ENCODE measurements around the gene ADORA2B. TPM values are rescaled to one million over a fixed set of nuclear protein-coding genes. Genes with fewer than 3 reads are reported as not detected.
A peak's percentile ranks its signal among the peaks of the same experiment; 100 is the strongest.

ADORA2B gene
- polyA plus RNA-seq, 1 donor, result 3.7 TPM

DNA sequence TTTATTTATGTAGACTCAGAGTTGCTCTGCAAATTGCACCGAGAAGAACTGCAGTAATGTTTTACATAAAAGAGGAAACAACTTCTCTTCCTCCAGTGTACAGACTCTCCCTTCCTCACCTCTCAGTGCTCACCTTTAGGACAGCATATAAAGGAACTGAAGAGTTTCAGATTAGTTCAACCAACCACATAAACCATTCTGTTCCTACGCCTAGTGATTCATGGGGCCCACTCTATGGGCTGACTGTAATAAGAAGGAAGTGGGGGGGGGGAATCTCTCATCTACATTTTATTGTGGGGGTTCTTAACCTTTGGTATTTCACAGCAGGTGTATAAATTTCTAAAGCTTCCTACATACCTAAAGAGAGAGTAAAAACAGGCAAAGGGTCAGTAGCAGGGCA lies 36.3 kb downstream of the ADORA2B start:
- DNase-seq (ENCODE audit: low read depth), result no peak

- no peak for DNase-seq (ENCODE audit: low read depth)
Observed at GRCh38 chr17:15981646-15982580, 37.0 kb downstream of the ADORA2B start.

DNA sequence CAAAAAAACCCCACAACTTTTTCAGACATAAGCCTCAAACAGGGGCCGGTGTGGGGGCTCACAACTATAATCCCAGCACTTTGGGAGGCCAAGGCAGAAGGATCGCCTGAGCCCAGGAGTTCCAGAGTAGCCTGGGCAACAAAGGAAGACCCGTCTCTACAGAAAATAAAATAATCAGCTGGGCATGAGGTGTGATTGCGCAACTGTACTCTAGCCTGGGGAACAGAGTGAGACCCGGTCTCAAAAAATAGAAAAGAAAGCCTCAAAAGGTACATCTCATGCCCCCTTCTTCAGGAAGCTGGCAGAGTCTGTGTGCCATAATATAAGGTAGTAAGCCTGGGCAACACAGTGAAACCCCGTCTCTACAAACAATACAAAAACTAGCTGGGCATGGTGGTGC lies 51.4 kb downstream of the ADORA2B start:
- no peak for DNase-seq (ENCODE audit: low read depth)

DNA sequence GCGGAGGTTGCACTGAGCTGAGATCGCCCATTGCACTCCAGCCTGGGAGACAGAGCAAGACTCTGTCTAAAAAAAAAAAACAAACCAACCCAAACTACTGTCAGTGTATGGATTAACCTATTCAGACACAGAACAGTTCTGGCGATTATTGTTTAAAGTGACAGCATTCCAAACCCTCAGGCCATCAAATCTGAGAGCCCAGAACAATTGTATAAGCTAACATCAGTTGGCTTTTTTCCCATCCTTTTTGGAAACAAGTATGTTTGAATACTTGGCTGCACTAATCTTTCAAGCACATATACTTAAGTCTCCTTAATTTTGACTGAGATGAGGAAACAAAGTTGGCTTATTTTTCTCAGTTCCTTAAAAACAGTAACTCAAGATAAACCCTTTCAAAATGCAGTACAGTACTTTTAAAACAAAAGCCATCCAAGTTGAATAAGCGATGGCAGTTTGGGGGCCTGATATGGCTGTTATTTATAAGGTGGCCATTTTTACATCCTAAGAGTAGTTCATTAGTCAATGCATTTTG lies 53.2 kb downstream of the ADORA2B start:
- DNase-seq (ENCODE audit: low read depth), result no peak

DNA sequence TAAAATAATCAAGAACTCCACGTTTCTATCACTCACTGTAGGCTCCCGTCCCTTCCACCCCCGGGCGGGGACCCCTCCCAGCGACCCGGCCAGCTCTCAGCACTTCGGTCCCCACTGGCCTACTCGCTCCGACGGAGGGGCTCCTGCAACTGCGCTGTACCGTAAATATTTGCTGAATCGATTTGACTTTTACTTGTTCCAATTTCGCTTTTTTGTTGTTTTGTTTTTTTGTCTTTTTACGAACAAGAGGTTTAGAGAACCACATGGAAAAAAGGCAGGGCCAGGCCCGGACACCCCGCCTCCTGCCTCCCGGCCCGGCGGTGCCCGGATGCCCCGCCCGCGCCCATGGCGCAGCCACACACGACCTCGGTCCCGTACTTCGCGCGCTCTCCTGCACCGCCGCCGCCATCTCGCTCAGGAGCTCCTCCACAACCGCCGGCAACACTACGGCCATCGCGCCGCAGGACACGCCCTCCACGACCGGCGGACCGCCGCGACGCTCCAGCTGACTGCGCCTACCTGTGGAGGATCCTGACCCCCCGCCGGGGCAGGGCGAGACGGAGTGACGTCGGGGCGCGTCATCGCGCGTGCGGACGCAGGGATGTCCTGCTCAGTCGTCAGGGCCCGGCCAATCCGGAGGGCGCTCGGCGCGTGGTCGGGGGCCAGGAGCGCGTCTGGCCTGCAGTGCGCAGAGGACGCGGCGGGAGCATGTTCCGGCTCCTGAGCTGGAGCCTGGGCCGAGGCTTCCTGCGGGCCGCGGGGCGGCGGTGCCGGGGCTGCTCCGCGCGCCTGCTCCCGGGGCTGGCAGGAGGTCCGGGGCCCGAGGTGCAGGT lies 54.4 kb downstream of the ADORA2B start, which contains the start of the genes TTC19 and ZSWIM7:
TSS of gene TTC19 (plus strand) at position 684 of the 833 bp plus-strand sequence. CDS start at position 709, 25 bp downstream.
TSS of gene ZSWIM7 (minus strand) at position 564 of the 833 bp plus-strand sequence. CDS start at position 454, 110 bp downstream.
- DNase-seq (ENCODE audit: low read depth), result peak; percentile 84

DNA sequence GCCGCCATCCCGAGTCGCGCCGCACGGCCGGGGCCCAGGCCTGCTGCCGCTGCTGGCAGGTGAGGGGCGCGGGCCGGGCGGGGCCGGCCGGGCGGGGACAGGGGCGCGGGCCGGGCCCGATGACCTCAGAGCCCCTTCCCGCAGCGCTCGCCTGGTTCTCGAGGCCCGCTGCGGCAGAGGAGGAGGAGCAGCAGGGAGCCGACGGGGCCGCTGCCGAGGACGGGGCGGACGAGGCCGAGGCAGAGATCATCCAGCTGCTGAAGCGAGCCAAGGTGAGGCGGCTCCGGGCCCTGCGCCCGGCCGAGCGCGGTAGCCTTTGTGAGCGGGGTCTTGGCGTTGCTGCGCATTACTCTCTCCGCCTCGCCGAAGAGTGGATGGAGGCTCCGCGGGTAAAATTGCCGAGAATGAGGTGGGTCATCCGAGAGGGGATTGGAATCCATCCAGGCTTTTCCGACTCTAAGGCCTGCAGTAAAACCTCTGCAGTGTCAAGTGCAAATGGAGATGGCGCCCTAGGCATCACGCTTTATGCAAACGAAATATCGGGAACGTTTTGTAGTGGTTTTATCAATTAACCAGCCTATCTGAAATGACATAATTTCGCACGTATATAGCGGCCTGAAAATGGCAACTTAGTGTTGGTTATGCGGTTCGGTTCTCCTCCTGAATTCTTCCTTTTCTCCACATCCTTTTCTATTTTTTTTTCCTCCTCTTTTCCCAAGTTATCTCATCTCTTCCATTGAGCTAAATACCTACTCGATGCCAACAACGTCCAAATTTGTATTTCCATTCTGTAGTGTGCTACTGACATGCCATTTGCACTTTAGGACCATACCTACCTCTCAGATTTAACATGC lies 55.3 kb downstream of the ADORA2B start:
- peak; percentile 17 for DNase-seq (ENCODE audit: low read depth)

DNA sequence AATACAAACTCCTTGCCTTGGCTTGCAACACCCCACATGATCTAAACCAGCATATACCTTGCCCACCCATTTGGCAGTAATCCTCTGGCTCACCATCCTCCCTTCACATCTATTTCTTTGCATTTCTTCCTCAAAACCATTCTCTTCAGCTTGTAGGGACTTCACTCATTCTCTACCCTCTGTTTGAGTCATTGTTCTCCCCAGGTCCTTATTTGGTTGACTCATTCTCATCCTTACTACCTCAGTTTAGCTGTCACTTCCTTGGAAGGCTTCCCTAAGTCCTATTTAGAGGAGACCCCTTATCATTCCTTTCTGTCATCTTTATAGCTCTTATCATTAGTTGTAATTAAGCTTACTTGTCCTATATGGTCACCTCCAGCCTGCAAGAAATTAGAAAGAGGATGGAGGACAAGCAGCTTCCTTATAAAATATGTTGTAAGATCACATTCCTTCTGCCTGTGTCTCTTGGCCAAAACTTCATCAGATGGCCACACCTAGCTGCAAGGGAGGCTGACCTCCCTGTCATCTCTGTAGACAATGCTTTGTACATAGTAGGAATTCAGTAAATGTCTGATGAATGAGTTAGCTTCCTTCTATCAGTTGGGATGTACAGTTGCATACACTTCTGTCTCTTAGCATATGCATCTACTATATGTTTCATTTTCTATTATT lies 56.4 kb downstream of the ADORA2B start:
- no peak for DNase-seq (ENCODE audit: low read depth)

- DNase-seq (ENCODE audit: low read depth), result no peak
Observed at GRCh38 chr17:16002708-16003260, 57.9 kb downstream of the ADORA2B start.

- DNase-seq (ENCODE audit: low read depth), result no peak
Observed at GRCh38 chr17:16003841-16004240, 58.9 kb downstream of the ADORA2B start.

DNA sequence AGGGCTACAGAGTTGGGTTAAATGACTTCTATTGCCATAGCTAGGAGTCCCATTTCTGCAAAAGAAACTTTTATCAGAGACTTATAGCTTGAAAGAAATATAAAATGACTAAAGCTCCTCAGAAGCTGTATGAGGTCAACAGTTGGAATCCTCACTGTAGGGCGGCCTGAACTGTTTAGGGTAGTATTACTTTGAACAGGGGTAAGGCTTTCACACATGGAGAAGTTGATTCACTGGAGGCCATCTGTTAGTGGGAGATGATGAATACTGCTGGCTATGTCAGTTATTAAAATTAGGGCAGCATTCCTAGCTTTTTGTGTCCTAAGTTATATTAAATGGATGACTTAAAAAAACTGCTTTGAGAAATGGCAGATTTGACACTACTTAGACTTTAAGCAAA lies 60.7 kb downstream of the ADORA2B start:
- no peak for DNase-seq (ENCODE audit: low read depth)

DNA sequence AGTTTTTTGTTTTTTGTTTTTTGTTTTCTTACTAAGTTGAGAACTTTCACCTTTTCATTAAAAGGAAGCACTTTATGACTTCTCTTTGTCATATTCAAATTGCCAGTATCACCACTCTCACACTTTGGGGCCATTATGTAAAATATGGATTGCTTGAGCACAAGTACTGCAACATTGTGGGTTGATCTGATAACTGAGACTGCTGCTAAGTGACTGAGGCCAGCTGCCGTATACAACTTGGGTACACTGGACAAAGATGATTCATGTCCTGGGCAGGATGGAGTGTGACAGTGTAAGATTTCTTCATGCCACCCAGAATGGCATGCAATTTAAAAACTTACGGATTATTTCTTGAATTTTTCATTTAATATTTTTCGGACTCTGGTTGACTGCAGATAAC lies 62.5 kb downstream of the ADORA2B start:
- DNase-seq (ENCODE audit: low read depth), result no peak

DNA sequence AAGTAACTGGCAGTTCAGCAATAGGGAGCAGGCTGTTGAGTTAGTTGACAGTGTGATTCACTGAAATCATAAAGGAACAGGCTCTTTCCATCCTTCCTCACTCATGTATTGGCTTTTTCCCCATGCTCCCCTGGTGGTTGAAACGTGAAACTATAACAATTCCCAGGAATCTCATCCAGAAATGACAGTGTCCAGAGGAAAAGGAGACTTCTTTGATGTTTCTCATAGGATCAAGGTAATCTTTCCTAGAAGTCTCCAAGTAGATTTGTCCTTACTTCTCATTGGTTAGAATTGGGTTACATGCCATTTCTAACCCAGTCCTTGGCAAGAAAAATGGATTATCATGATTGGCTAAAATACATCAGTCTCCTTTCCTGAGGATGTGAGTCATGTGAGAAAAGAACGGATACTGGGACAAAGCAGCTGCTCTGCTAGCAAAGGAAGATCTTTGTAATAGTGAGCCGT lies 69.0 kb downstream of the ADORA2B start:
- no peak for DNase-seq (ENCODE audit: low read depth)

DNA sequence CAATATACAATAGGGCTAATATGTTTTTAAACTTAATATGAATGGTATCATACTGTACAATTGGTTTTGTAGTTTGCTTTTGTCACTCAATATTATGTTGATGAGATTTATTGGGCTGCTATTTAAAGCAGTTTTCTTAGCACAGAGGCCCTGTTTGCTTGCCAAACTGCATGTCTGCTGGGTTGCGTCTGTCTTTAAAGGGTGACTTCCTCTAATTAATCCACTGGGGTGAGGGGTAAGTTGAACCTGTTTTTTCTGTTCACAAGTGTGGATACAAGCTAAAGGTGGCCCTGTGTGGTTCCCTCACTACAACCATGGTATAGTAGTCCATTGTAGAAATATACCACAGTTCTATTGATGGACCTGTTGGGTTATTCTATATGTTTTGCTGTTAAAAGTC lies 74.4 kb downstream of the ADORA2B start:
- DNase-seq (ENCODE audit: low read depth), result no peak

DNA sequence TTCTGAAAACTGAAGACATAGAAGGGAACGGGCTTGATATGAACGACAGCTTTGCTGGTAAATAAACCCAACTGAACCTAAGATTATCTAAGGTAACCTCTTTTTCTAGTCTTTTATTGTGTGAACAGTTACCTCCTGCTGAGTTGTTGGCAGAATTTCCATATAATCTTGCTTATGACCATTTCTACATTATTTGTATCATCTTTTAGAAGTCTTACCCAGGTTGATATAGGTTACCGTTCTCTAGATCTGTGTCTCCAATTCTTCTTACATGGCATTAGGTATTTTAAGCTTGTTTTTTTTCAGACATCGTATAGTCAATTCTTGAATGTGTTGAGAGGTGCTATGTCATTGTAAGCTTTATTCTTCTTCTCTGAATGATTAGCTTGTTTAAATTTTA lies 79.0 kb downstream of the ADORA2B start:
- DNase-seq (ENCODE audit: low read depth), result no peak

DNA sequence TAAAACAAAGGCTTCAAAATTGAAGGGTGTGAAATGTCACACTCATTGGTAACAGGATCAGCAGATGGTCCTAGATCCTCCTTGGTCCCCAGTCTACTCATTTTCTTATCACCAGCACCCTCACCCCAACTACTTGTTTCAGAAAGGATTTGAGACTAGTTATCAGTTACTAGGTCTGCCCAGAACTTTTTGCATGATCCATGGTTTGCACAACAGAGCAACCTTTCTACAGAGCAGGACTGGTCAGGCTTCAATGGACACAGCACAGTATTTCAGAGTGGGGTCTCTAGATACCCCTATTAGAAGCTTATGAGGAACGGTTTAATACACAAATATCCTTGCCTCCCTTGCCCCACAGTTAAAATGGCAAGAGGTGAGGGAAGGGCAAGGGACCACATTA lies 80.3 kb downstream of the ADORA2B start:
- no peak for DNase-seq (ENCODE audit: low read depth)

Other genes starting within 250 kb of the ADORA2B start
- 18.9 TPM for gene ZNF286A, start 245.4 kb upstream of the ADORA2B start, polyA plus RNA-seq (ENCODE audit: insufficient read length)
- 0.35 TPM for gene TBC1D26, start 212.8 kb upstream of the ADORA2B start, polyA plus RNA-seq (ENCODE audit: insufficient read length)
- 37.5 TPM for gene ZSWIM7, start 54.6 kb downstream of the ADORA2B start, polyA plus RNA-seq (ENCODE audit: insufficient read length)
- 26.1 TPM for gene TTC19, start 54.7 kb downstream of the ADORA2B start, polyA plus RNA-seq (ENCODE audit: insufficient read length)

All from forelimb muscle (tissue), 1 donor.